SK-N-MC (cell line): Measurements from ENCODE around the gene NEGR1.

Experiments used
- EZH2 ChIP-seq: fragments of 200-600 bp; sonication (generic); IDR thresholded peaks from one replicate; pipeline ENCODE4 v1.6.1; 2017; ENCODE audit warnings: antibody characterized with exemption
- POLR2AphosphoS5 ChIP-seq: IDR thresholded peaks from 2 replicates; pipeline ENCODE4 v1.6.1; 2012; ENCODE audit warnings: mild to moderate bottlenecking, low read depth, low read length, borderline replicate concordance

- TF ChIP-seq EZH2 (no peak), POLR2AphosphoS5 (no peak; the same call in 1 of the 2 replicates)
These were observed 424.5 kb downstream of the NEGR1 start for GRCh38 chr1:71857862-71858261.
